Measurements from ENCODE around the gene SLC44A5.
"Not testable (repeated sequence)": the region's sequence is repeated elsewhere in the genome, so short reads cannot be mapped to it uniquely, and the experiment has no call there.

SLC44A5 gene

DNA sequence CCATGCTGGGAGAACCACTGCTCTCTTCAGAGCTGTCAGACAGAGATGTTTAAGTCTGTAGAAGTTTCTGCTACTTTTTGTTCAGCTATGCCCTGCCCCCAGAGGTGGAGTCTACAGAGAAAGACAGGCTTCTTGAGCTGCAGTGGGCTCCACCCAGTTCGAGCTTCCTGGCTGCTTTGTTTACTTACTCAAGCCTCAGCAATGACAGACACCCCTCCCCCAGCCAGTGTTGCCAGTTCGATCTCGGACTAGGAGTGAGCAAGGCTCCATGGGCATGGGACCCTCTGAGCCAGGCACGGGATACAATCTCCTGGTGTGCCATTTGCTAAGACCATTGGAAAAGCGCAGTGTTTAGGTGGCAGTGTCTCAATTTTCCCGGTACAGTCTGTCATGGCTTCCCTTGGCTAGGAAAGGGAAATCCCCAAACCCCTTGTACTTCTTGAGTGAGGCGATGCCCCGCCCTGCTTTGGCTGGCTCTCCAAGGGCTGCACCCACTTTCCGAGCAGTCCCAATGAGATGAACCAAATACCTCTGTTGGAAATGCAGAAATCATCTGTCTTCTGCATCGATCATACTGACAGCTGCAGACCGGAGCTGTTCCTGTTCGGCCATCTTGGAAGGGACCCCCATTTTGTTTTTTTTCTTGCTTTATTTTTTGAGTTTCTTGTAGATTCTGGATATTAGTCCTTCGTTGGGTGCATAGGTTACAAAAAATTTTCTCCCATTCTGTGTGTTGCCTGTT lies 429.5 kb downstream of the SLC44A5 start:
- not testable (repeated sequence) for DNase-seq (ENCODE audit: low read depth, low spot score)

DNA sequence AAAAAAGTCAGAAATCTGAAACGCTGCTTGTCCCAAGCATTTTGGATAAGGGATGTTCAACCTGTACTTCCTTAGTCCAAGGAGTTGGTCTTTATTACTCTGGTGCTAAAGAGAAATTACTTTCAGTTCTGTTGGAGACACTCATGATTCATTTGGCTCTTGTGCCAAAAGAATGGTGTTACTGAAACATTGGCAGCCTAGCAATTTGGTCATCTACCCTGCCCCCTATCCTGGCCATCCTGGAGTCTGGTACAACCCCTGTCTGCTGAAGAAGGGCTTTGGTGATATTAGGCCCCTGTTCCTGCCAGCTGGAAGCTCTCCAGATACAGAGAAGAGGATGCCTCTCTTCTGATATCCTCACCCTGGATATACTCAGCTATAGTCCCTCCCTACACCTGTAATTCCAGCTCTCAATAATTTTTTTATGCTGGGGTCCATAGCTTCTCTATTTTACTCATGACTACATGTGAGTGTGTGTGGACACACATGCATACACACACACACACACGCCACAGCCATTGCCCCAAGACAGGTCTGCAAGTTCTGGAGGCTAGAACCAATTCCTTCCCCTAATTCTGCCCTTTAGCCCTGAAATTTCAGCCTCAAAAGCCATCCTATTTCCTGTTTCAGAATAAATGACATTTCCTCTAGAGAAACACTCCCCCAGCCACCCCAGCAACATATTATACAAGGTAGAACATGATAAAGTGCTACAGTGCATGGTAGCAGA lies 436.7 kb downstream of the SLC44A5 start:
- no peak for DNase-seq (ENCODE audit: low read depth, low spot score)

- no peak for DNase-seq (ENCODE audit: low read depth, low spot score)
Measured at GRCh38 chr1:75172556-75172955, 438.4 kb downstream of the SLC44A5 start.

- DNase-seq (ENCODE audit: low read depth, low spot score) = no peak
Measured at GRCh38 chr1:75171876-75172275, 439.0 kb downstream of the SLC44A5 start.

DNA sequence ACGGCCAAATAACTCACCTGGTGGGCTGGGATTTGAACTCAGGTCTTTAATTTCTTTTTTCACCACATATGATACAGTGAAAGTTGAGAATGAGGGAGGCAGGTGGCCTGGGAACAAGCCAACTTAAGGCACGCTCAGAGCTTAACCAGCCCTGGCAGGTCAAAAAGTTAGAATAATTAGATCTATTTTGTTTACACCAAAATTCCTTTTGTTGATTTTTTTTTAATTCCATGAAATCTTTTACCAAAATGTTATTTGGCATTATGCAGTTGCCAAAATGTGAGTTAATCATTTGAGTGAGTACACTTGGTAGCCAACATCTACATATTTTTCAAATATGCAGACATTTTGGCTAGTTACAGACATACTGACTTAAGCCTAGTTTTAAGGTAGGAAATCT lies 439.9 kb downstream of the SLC44A5 start:
- no peak for DNase-seq (ENCODE audit: low read depth, low spot score)

DNA sequence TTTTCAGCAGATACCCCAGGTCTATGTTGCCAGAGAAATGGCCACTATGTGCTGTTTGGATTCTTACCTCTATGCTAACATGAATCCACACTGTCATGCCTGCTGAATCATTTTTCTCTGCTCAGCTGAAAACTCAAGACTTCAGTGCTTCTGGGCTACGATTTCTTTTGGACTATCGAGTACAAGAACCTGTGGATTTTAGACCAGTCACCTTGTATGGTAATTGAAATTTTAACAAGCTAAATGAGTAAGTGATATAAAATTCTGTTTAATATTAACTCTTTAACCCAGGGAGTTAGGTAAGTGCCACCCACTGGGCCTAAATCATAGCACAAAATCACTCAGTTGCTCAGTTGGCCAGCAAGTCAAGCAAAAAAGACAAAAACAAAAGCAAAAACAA lies 440.9 kb downstream of the SLC44A5 start:
- no peak for DNase-seq (ENCODE audit: low read depth, low spot score)

GRCh38 chr1:75166821-75167220 lies 444.1 kb downstream of the SLC44A5 start:
- DNase-seq (ENCODE audit: low read depth, low spot score) = no peak

- no peak for DNase-seq (ENCODE audit: low read depth, low spot score)
Measured at GRCh38 chr1:75165264-75165663, 445.6 kb downstream of the SLC44A5 start.

DNA sequence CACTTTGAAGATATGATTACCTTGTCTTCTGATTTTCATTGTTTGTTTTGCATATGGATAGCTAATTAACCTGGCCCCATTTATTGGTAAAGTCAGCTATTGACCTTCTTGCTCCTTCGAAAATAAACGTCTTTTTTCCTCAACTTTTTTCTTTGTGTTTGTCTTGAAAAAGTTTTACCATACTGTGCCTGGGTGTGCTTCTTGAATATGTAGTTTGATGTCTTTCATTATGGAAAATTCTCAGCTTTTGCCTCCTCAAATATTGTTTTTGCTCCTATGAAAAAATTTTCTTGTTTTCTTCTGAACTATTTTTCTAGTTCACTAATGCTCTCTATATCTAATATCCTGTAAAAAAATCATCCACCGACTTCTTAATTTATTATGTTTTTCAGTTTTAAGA lies 451.8 kb downstream of the SLC44A5 start:
- no peak for DNase-seq (ENCODE audit: low read depth, low spot score)

Data from brain pericyte (primary cell).